Astrocyte of the spinal cord (primary cell): ENCODE results near the gene OAS1.
"Not testable (repeated sequence)": the region's sequence is repeated elsewhere in the genome, so short reads cannot be mapped to it uniquely, and the experiment has no call there.

ENCODE experiments used
- DNase-seq: peaks from one replicate; pipeline ENCODE4 v3.0.0; 2011; ENCODE audit warnings: low read depth, low spot score
- H3K4me3 ChIP-seq: 2 replicates; pipeline ENCODE4 v1.5.1; 2011; ENCODE audit warnings: low read depth, mild to moderate bottlenecking, low read length, moderate library complexity
- CTCF ChIP-seq: IDR thresholded peaks from 2 replicates; pipeline ENCODE4 v1.5.1; 2012; ENCODE audit warnings: low read depth, mild to moderate bottlenecking, low read length, inconsistent platforms
- in situ Hi-C: cut with HindIII; loops from 2 replicates; pipeline ENCODE4 v1.10.0; 2017; ENCODE audit warnings: low sequenced_read_pairs

OAS1 gene

GRCh38 chr12:112919121-112919520 lies 12.4 kb downstream of the OAS1 start:
- in situ Hi-C loops = no loop called here
- no peak for DNase-seq
- no peak for TF ChIP-seq CTCF
- H3K4me3 ChIP-seq = no peak overlapping the region

GRCh38 chr12:112924986-112925385 lies 18.2 kb downstream of the OAS1 start:
- DNase-seq = no peak
- in situ Hi-C loops = no loop called here
- no peak overlapping the region for H3K4me3 ChIP-seq
- TF ChIP-seq CTCF = no peak

GRCh38 chr12:112926416-112927033 lies 19.8 kb downstream of the OAS1 start:
- H3K4me3 ChIP-seq, in situ Hi-C loops, DNase-seq: not testable (repeated sequence)

GRCh38 chr12:112927475-112927874 lies 20.7 kb downstream of the OAS1 start:
- H3K4me3 ChIP-seq = no peak overlapping the region
- no peak for DNase-seq
- TF ChIP-seq CTCF = no peak
- in situ Hi-C loops = no loop called here

- in situ Hi-C loops = no loop called here
- no peak for TF ChIP-seq CTCF
- DNase-seq = no peak
- H3K4me3 ChIP-seq = no peak overlapping the region
These were observed 21.2 kb downstream of the OAS1 start for GRCh38 chr12:112927925-112928324.

- in situ Hi-C loops = no loop called here
- TF ChIP-seq CTCF = no peak
- H3K4me3 ChIP-seq = no peak overlapping the region
- no peak for DNase-seq
These were observed 22.2 kb downstream of the OAS1 start for GRCh38 chr12:112928978-112929377.

GRCh38 chr12:112929715-112930114 lies 23.0 kb downstream of the OAS1 start:
- H3K4me3 ChIP-seq = no peak overlapping the region
- in situ Hi-C loops = no loop called here
- no peak for DNase-seq
- no peak for TF ChIP-seq CTCF
